Mammary epithelial cell (primary cell): Measurements from ENCODE around the gene ACTR3C.
"Not testable (repeated sequence)": the region's sequence is repeated elsewhere in the genome, so short reads cannot be mapped to it uniquely, and the experiment has no call there.

Source experiments
- CTCF ChIP-seq, 2 donors: IDR thresholded peaks in 1 of 2; conservative IDR thresholded peaks in 1 of 2; 2 replicates each; pipeline ENCODE4 v1.5.1; 2011 to 2012; ENCODE audit warnings: inconsistent platforms in 2 of 2, low read length in 2 of 2, mild to moderate bottlenecking in 2 of 2, control low read depth in 1 of 2, low read depth in 1 of 2; ENCODE audit not compliant: insufficient read depth in 1 of 2; ENCODE audit errors: extremely low read depth in 1 of 2
- EZH2 ChIP-seq: IDR thresholded peaks from 2 replicates; pipeline ENCODE4 v1.6.1; 2012; ENCODE audit warnings: low read length, inconsistent platforms, borderline replicate concordance

GRCh38 chr7:150283608-150284007 is 39.7 kb downstream of the ACTR3C start:
- TF ChIP-seq CTCF (conservative IDR thresholded peaks at IDR 0.05 in 1 of 2, IDR thresholded peaks at IDR 0.05 in 1 of 2; ENCODE audit: extremely low read depth in 1 of 2, insufficient read depth in 1 of 2, low read depth in 1 of 2, low read length in 2 of 2); EZH2: not testable (repeated sequence)
